Rectal smooth muscle tissue (tissue), 1 donor: ENCODE measurements around the gene TIMM29.

ENCODE experiments used
- H3K27ac ChIP-seq: one replicate; pipeline ENCODE4 v1.7.0; 2013; ENCODE audit warnings: low read depth, low read length, inconsistent platforms
- H3K27me3 ChIP-seq: one replicate; pipeline ENCODE4 v1.7.0; 2013; ENCODE audit warnings: low read length; ENCODE audit not compliant: control insufficient read depth, insufficient read depth
- H3K36me3 ChIP-seq: one replicate; pipeline ENCODE4 v1.7.0; 2013; ENCODE audit warnings: low read length; ENCODE audit not compliant: control insufficient read depth, insufficient read depth
- H3K4me1 ChIP-seq: one replicate; pipeline ENCODE4 v1.7.0; 2013; ENCODE audit warnings: low read length; ENCODE audit not compliant: control insufficient read depth, insufficient read depth
- H3K4me3 ChIP-seq: one replicate; pipeline ENCODE4 v1.7.0; 2013; ENCODE audit warnings: low read length
- H3K9ac ChIP-seq: one replicate; pipeline ENCODE4 v1.7.0; 2013; ENCODE audit warnings: low read length

TIMM29 gene

GRCh38 chr19:10895363-10895762 is 33.2 kb upstream of the TIMM29 start:
- peaks cover 28% of the 10 kb centered on the region for H3K4me1 ChIP-seq
- H3K9ac ChIP-seq: no peak overlapping the region
- H3K36me3 ChIP-seq: no peaks in the 10 kb centered on the region
- no peak overlapping the region for H3K27ac ChIP-seq
- H3K4me3 ChIP-seq: no peak overlapping the region
- H3K27me3 ChIP-seq: no peaks in the 10 kb centered on the region

- Histone ChIP-seq H3K36me3 (no peaks in the 10 kb centered on the region), H3K27me3 (no peaks in the 10 kb centered on the region), H3K27ac (no peak overlapping the region), H3K9ac (no peak overlapping the region), H3K4me1 (peaks cover 28% of the 10 kb centered on the region), H3K4me3 (no peak overlapping the region)
Measured at GRCh38 chr19:10895920-10896319, 32.7 kb upstream of the TIMM29 start.

GRCh38 chr19:10896851-10897526 is 31.6 kb upstream of the TIMM29 start:
- H3K36me3 ChIP-seq: no peaks in the 10 kb centered on the region
- no peaks in the 10 kb centered on the region for H3K27me3 ChIP-seq
- H3K4me3 ChIP-seq: no peak overlapping the region
- H3K4me1 ChIP-seq: peaks cover 18% of the 10 kb centered on the region
- H3K9ac ChIP-seq: no peak overlapping the region
- no peak overlapping the region for H3K27ac ChIP-seq

- Histone ChIP-seq H3K27me3 (no peaks in the 10 kb centered on the region), H3K4me3 (no peak overlapping the region), H3K4me1 (peaks cover 15% of the 10 kb centered on the region), H3K9ac (no peak overlapping the region), H3K36me3 (no peaks in the 10 kb centered on the region), H3K27ac (no peak overlapping the region)
Measured at GRCh38 chr19:10898633-10899032, 30.0 kb upstream of the TIMM29 start.

- peaks cover 15% of the 10 kb centered on the region for H3K4me1 ChIP-seq
- peak overlapping the region; percentile 28 for H3K27ac ChIP-seq
- no peak overlapping the region for H3K9ac ChIP-seq
Measured at GRCh38 chr19:10899151-10899653, 29.4 kb upstream of the TIMM29 start.

GRCh38 chr19:10907925-10908324 is 20.7 kb upstream of the TIMM29 start:
- H3K27ac ChIP-seq: no peak overlapping the region
- no peaks in the 10 kb centered on the region for H3K4me1 ChIP-seq
- no peak overlapping the region for H3K4me3 ChIP-seq
- peaks cover 27% of the 10 kb centered on the region for H3K36me3 ChIP-seq
- H3K27me3 ChIP-seq: no peaks in the 10 kb centered on the region
- H3K9ac ChIP-seq: no peak overlapping the region

More at GRCh38 chr19:10899151-10899653, 29.4 kb upstream of the TIMM29 start:
- Histone ChIP-seq H3K4me3 (no peak overlapping the region), H3K36me3 (no peaks in the 10 kb centered on the region), H3K27me3 (no peaks in the 10 kb centered on the region)

- no peak overlapping the region for H3K9ac ChIP-seq
- H3K4me1 ChIP-seq: no peaks in the 10 kb centered on the region
- H3K4me3 ChIP-seq: no peak overlapping the region
- no peaks in the 10 kb centered on the region for H3K27me3 ChIP-seq
- peaks cover 27% of the 10 kb centered on the region for H3K36me3 ChIP-seq
- no peak overlapping the region for H3K27ac ChIP-seq
Measured at GRCh38 chr19:10908380-10908960, 20.1 kb upstream of the TIMM29 start.

GRCh38 chr19:10911579-10912363 is 16.8 kb upstream of the TIMM29 start:
- H3K36me3 ChIP-seq: peaks cover 34% of the 10 kb centered on the region

GRCh38 chr19:10912619-10913018 is 16.0 kb upstream of the TIMM29 start:
- H3K4me1 ChIP-seq: no peaks in the 10 kb centered on the region
- no peak overlapping the region for H3K4me3 ChIP-seq
- peaks cover 31% of the 10 kb centered on the region for H3K36me3 ChIP-seq
- no peak overlapping the region for H3K27ac ChIP-seq
- no peaks in the 10 kb centered on the region for H3K27me3 ChIP-seq
- no peak overlapping the region for H3K9ac ChIP-seq

More at GRCh38 chr19:10911579-10912363, 16.8 kb upstream of the TIMM29 start:
- no peaks in the 10 kb centered on the region for H3K4me1 ChIP-seq
- no peak overlapping the region for H3K27ac ChIP-seq
- no peak overlapping the region for H3K4me3 ChIP-seq
- H3K27me3 ChIP-seq: no peaks in the 10 kb centered on the region
- H3K9ac ChIP-seq: no peak overlapping the region

- Histone ChIP-seq H3K27me3 (no peaks in the 10 kb centered on the region), H3K4me3 (no peak overlapping the region), H3K4me1 (no peaks in the 10 kb centered on the region), H3K9ac (no peak overlapping the region), H3K27ac (no peak overlapping the region), H3K36me3 (peaks cover 24% of the 10 kb centered on the region)
Measured at GRCh38 chr19:10913716-10914340, 14.8 kb upstream of the TIMM29 start.

GRCh38 chr19:10915130-10916091 is 13.2 kb upstream of the TIMM29 start:
- no peak overlapping the region for H3K9ac ChIP-seq
- no peak overlapping the region for H3K27ac ChIP-seq
- peaks cover 30% of the 10 kb centered on the region for H3K36me3 ChIP-seq
- no peaks in the 10 kb centered on the region for H3K27me3 ChIP-seq
- H3K4me1 ChIP-seq: no peaks in the 10 kb centered on the region
- no peak overlapping the region for H3K4me3 ChIP-seq
